K562 (cell line): ENCODE data around the gene DRC3.

Experiments used
- EP300 ChIP-seq: IDR thresholded peaks from 2 replicates; pipeline ENCODE4 v1.6.1; 2012; ENCODE audit warnings: low read length, improper control_type of control experiment
- FUS ChIP-seq: fragments of 200-400 bp; formaldehyde crosslinking; optimal IDR thresholded peaks from 2 replicates; pipeline ENCODE3; 2017; ENCODE audit warnings: low read depth, low read length
- TAF1 ChIP-seq: IDR thresholded peaks from 2 replicates; pipeline ENCODE4 v1.6.1; 2011; ENCODE audit warnings: mild to moderate bottlenecking, low read length, moderate library complexity; ENCODE audit not compliant: insufficient read depth, control insufficient read depth, severe bottlenecking; ENCODE audit errors: extremely low read depth

DNA sequence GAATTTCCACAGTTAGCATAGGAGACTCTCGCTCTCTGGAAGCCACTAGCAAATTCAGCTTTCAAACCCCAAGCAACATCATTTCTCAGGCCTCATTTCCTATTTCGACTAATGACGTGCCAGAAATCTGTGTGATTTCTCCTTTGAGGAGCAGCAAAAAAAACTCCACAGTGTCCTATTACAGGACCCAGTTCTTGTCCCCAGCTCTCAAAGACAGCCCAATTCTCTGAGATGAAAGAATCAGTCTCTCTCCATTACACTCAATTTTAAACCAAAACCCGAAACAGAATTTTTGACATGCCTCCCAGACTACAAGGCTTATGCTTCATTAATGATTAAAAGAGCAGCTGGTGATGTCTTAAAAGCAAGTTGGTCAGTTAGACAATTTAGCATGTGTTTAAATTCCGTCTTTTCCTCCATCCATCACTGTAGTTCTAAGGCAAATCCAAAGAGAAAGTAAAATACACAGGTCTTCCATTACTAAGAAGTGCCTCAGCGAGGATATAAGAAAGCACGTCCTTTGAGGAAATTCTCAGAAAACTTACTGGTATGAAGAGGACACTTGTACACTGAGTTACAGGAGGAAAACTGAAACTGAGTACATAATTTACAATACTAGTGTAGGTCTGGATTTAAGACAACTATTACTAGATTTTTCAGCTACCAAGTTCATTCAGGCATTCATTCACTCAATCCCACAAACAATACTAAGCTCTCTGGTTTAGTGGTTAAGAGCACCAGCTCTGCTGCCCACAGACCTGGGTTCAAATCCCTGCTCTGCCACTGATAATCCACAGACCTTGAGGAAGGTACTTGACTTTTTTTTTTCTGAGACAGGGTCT, 12.9 kb upstream of the DRC3 start:
- TF ChIP-seq FUS (no peak), TAF1 (no peak), EP300 (no peak)
